Keratinocyte (primary cell): ENCODE data around the gene CTNNA2. TPM values are rescaled to one million over a fixed set of nuclear protein-coding genes. Genes with fewer than 3 reads are reported as not detected.

Experiments
- DNase-seq: peaks from one replicate; pipeline ENCODE4 v3.0.0-alpha.2; 2011; ENCODE audit warnings: low read depth, missing footprints, low spot score
- FAIRE-seq: peaks from 2 replicates; lab custom pipeline; 2011; peaks lifted over from hg19 to GRCh38; lab: Jason Lieb, UNC
- H2AFZ ChIP-seq: 2 replicates; pipeline ENCODE4 v1.6.0; 2012; ENCODE audit warnings: low read length, control low read depth, inconsistent platforms; ENCODE audit not compliant: control insufficient read depth
- H3K27ac ChIP-seq: 2 replicates; pipeline ENCODE4 v1.5.1; 2011; ENCODE audit warnings: low read length; ENCODE audit not compliant: control insufficient read depth, insufficient read depth
- H3K27me3 ChIP-seq: 3 replicates; pipeline ENCODE4 v1.6.0; 2011; ENCODE audit warnings: low read length; ENCODE audit not compliant: control insufficient read depth, insufficient read depth; ENCODE audit errors: extremely low read depth
- H3K36me3 ChIP-seq, 2 experiments: 2 replicates in 1 of 2; 3 replicates in 1 of 2; pipeline ENCODE4 v1.5.1; 2011; ENCODE audit warnings: low read length in 2 of 2, mild to moderate bottlenecking in 1 of 2; ENCODE audit not compliant: control insufficient read depth in 2 of 2, insufficient read depth in 2 of 2; ENCODE audit errors: extremely low read depth in 1 of 2
- H3K4me1 ChIP-seq: 3 replicates; pipeline ENCODE4 v1.5.1; 2011; ENCODE audit warnings: low read length; ENCODE audit not compliant: control insufficient read depth, insufficient read depth; ENCODE audit errors: extremely low read depth
- H3K4me2 ChIP-seq: 3 replicates; pipeline ENCODE4 v1.6.0; 2011; ENCODE audit warnings: low read depth, low read length; ENCODE audit not compliant: control insufficient read depth, insufficient read depth; ENCODE audit errors: extremely low read depth
- H3K4me3 ChIP-seq, 3 experiments: fragments of 200-600 bp in 1 of 3; sonication (generic) in 1 of 3; 2 replicates in 2 of 3; 3 replicates in 1 of 3; pipeline ENCODE4 v1.5.1; 2011 to 2016; ENCODE audit warnings: low read length in 3 of 3, mild to moderate bottlenecking in 3 of 3, control low read depth in 2 of 3, inconsistent platforms in 1 of 3, low read depth in 1 of 3, mixed read lengths in 1 of 3, mixed run types in 1 of 3, moderate library complexity in 1 of 3; ENCODE audit not compliant: control insufficient read depth in 2 of 3, insufficient read depth in 2 of 3; ENCODE audit errors: extremely low read depth in 1 of 3
- H3K79me2 ChIP-seq: 2 replicates; pipeline ENCODE4 v1.6.0; 2012; ENCODE audit warnings: low read length; ENCODE audit not compliant: control insufficient read depth, insufficient read depth
- H3K9ac ChIP-seq: 3 replicates; pipeline ENCODE4 v1.6.0; 2011; ENCODE audit warnings: low read length; ENCODE audit not compliant: control insufficient read depth, insufficient read depth; ENCODE audit errors: extremely low read depth
- H3K9me1 ChIP-seq: 3 replicates; pipeline ENCODE4 v1.6.0; 2011; ENCODE audit warnings: low read length; ENCODE audit not compliant: control insufficient read depth, insufficient read depth; ENCODE audit errors: extremely low read depth
- H3K9me3 ChIP-seq: 2 replicates; pipeline ENCODE4 v1.5.1; 2012; ENCODE audit warnings: low read depth, low read length; ENCODE audit not compliant: control insufficient read depth
- H4K20me1 ChIP-seq: 3 replicates; pipeline ENCODE4 v1.6.0; 2011; ENCODE audit warnings: low read length; ENCODE audit not compliant: control insufficient read depth, insufficient read depth; ENCODE audit errors: extremely low read depth
- CTCF ChIP-seq, 3 experiments: IDR thresholded peaks in 1 of 3; conservative IDR thresholded peaks in 1 of 3; optimal IDR thresholded peaks in 1 of 3; 2 replicates in 2 of 3; 3 replicates in 1 of 3; pipeline versions ENCODE3 to v1.5.1; 2011; ENCODE audit warnings: low read length in 3 of 3, mild to moderate bottlenecking in 3 of 3, moderate library complexity in 2 of 3, control low read depth in 1 of 3, inconsistent platforms in 1 of 3; ENCODE audit not compliant: insufficient read depth in 2 of 3; ENCODE audit errors: extremely low read depth in 1 of 3
- EZH2 ChIP-seq: IDR thresholded peaks from one replicate; pipeline ENCODE4 v1.6.1; 2012; ENCODE audit warnings: inconsistent platforms, mild to moderate bottlenecking, low read length, moderate library complexity
- dilution Hi-C: fragments of 300-500 bp; cut with MboI; formaldehyde crosslinking; loops from one replicate; pipeline ENCODE4 v1.7.0; 2020; ENCODE audit warnings: low sequenced_read_pairs; ENCODE audit not compliant: extremely low pct_ligation_motif_present
- polyA plus RNA-seq, 5 experiments: library from polyadenylated mRNA; depleted of rRNA in 3 of 5; stranded (reverse) in 3 of 5; stranded (forward) in 1 of 5; unstranded in 1 of 5; fragments of >200 nt; gene quantifications; 1 replicate in 1 of 5; 2 replicates in 3 of 5; 3 replicates in 1 of 5; pipeline versions ENCODE4 v1.2.1 to v1.2.3, GENCODE V29; 2011 to 2012; ENCODE audit warnings: missing spikeins in 2 of 5, low read depth in 1 of 5, low replicate concordance in 1 of 5

Gene CTNNA2
- polyA plus RNA-seq, 1 donor (not counting 4 experiments of a cell fraction or from before 2014, with no cell fraction given), result not detected

GRCh38 chr2:79909521-79909920 is 396.7 kb downstream of the CTNNA2 start:
- Histone ChIP-seq H3K79me2 (no peaks in the 10 kb centered on the region), H3K4me1 (no peaks in the 10 kb centered on the region), H4K20me1 (no peaks in the 10 kb centered on the region), H3K9me3 (peaks cover 4% of the 10 kb centered on the region), H3K27me3 (no peaks in the 10 kb centered on the region), H3K4me2 (no peak overlapping the region), H3K9me1 (no peaks in the 10 kb centered on the region), H3K9ac (no peak overlapping the region), H3K36me3 (no peaks in the 10 kb centered on the region), H3K27ac (no peak overlapping the region), H3K4me3 (no peak overlapping the region), H2AFZ (no peak overlapping the region)
- TF ChIP-seq EZH2 (no peak), CTCF (optimal IDR thresholded peaks at IDR 0.05 in 1 of 3, IDR thresholded peaks at IDR 0.05 in 1 of 3, conservative IDR thresholded peaks at IDR 0.05 in 1 of 3; ENCODE audit: extremely low read depth in 1 of 3, insufficient read depth in 2 of 3, low read length in 3 of 3) (no peak)
- FAIRE-seq, result no peak
- no peak for DNase-seq
- dilution Hi-C loops, result no loop called here

DNA sequence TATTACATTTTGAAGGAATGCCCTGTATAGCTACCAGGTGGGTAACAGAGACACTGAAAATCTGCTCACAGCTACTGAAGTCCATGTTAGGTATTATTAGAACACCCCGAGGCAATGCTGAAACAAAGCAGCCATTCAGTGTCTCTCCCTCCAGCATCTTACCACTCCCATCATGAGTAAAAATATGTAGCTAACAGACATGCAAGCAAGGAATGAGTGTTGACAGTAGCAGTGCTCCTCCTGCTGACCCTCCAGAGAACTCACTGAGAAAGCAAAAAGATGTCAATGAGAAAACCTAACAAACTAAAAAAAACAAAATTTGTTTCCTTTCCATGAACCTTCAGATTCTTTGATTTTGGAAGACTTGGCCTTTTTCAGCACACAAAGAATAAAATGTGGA is 397.8 kb downstream of the CTNNA2 start:
- Histone ChIP-seq H4K20me1 (no peaks in the 10 kb centered on the region), H3K79me2 (no peaks in the 10 kb centered on the region), H3K4me2 (no peak overlapping the region), H3K27ac (no peak overlapping the region), H2AFZ (no peak overlapping the region), H3K27me3 (no peaks in the 10 kb centered on the region), H3K9ac (no peak overlapping the region), H3K36me3 (no peaks in the 10 kb centered on the region), H3K9me1 (no peaks in the 10 kb centered on the region), H3K4me1 (no peaks in the 10 kb centered on the region), H3K4me3 (no peak overlapping the region), H3K9me3 (peaks cover 1% of the 10 kb centered on the region)
- dilution Hi-C loops, result no loop called here
- DNase-seq (no peak), FAIRE-seq (no peak)
- TF ChIP-seq EZH2 (no peak), CTCF (optimal IDR thresholded peaks at IDR 0.05 in 1 of 3, IDR thresholded peaks at IDR 0.05 in 1 of 3, conservative IDR thresholded peaks at IDR 0.05 in 1 of 3; ENCODE audit: extremely low read depth in 1 of 3, insufficient read depth in 2 of 3, low read length in 3 of 3) (no peak)
